Loucy (cell line): Measurements from ENCODE around the gene FCER2.

Source experiments
- H2AFZ ChIP-seq: fragments of 200-600 bp; sonication (generic); 2 replicates; pipeline ENCODE4 v1.6.0; 2016; ENCODE audit warnings: antibody characterized with exemption, mild to moderate bottlenecking, low read length, moderate library complexity
- H3F3A ChIP-seq: fragments of 200-600 bp; 2 replicates; pipeline ENCODE4 v1.6.0; 2016; ENCODE audit warnings: antibody characterized with exemption, low read depth, mild to moderate bottlenecking
- H3K27me3 ChIP-seq: fragments of 200-600 bp; sonication (generic); 2 replicates; pipeline ENCODE4 v1.6.1; 2014; ENCODE audit warnings: low read length, mild to moderate bottlenecking; ENCODE audit not compliant: insufficient read depth, poor library complexity, severe bottlenecking
- H3K36me3 ChIP-seq: fragments of 200-600 bp; sonication (generic); 2 replicates; pipeline ENCODE4 v1.6.1; 2016; ENCODE audit warnings: low read length; ENCODE audit not compliant: insufficient read depth
- H3K4me1 ChIP-seq: fragments of 200-600 bp; sonication (generic); 2 replicates; pipeline ENCODE4 v1.5.1; 2014; ENCODE audit warnings: low read length, mild to moderate bottlenecking; ENCODE audit not compliant: insufficient read depth, poor library complexity, severe bottlenecking
- H3K4me2 ChIP-seq: fragments of 200-600 bp; sonication (generic); 2 replicates; pipeline ENCODE4 v1.6.0; 2014; ENCODE audit warnings: antibody characterized with exemption, low read length, low read depth, mild to moderate bottlenecking; ENCODE audit not compliant: poor library complexity, severe bottlenecking
- H3K4me3 ChIP-seq: fragments of 200-600 bp; sonication (generic); 2 replicates; pipeline ENCODE4 v1.5.1; 2014; ENCODE audit warnings: low read length, mild to moderate bottlenecking, mixed read lengths; ENCODE audit not compliant: poor library complexity, severe bottlenecking
- H3K79me2 ChIP-seq: fragments of 200-600 bp; sonication (generic); 2 replicates; pipeline ENCODE4 v1.6.1; 2014; ENCODE audit warnings: low read length; ENCODE audit not compliant: insufficient read depth
- H3K9ac ChIP-seq: fragments of 200-600 bp; sonication (generic); 2 replicates; pipeline ENCODE4 v1.6.0; 2014; ENCODE audit warnings: mild to moderate bottlenecking, low read depth, low read length, moderate library complexity; ENCODE audit not compliant: poor library complexity, severe bottlenecking
- H3K9me2 ChIP-seq: fragments of 200-600 bp; sonication (generic); replicated peaks from 2 replicates; pipeline ENCODE4 v1.6.1; 2016; ENCODE audit warnings: low read depth, low read length, mixed read lengths
- H3K9me3 ChIP-seq: fragments of 200-600 bp; sonication (generic); 2 replicates; pipeline ENCODE4 v1.6.1; 2014; ENCODE audit warnings: mild to moderate bottlenecking, antibody characterized with exemption, low read length, low read depth; ENCODE audit not compliant: insufficient read depth
- H4K20me1 ChIP-seq: fragments of 200-600 bp; sonication (generic); 2 replicates; pipeline ENCODE4 v1.6.0; 2014; ENCODE audit warnings: antibody characterized with exemption, low read length, mild to moderate bottlenecking; ENCODE audit not compliant: insufficient read depth, poor library complexity, severe bottlenecking
- EZH2phosphoT487 ChIP-seq: fragments of 200-600 bp; IDR thresholded peaks from 2 replicates; pipeline ENCODE4 v1.6.1; 2018; ENCODE audit warnings: antibody characterized with exemption, mild to moderate bottlenecking, moderate library complexity, borderline replicate concordance
- TF ChIP-seq, protein P1 (sequence below): fragments of 200-600 bp; sonication (generic); conservative IDR thresholded peaks from 2 replicates; pipeline ENCODE4 v1.5.1; 2014; ENCODE audit warnings: mild to moderate bottlenecking, antibody characterized with exemption, low read length

FCER2 gene

DNA sequence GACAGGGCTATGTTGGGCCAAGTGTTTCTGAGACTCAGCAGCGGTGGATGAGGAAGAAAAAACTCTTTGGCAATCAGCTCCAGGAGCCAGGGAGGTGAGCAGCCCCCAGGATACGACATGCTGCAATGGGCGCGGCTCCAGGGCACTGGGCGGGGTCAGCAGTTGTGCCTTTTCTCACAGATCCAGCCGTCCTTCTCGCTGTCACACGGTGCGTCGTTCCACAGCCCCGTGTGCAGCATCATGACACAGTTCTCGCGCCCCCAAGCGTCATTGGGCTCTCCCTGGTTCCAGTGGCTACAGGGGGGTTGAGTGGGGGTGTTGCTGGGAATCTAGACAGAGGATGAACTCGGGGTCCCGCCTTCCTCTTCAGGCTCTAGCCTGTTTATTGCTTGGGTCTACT, 27.3 kb upstream of the FCER2 start:
- H3K4me3 ChIP-seq, result no peak overlapping the region
- H3K79me2 ChIP-seq, result no peaks in the 10 kb centered on the region
- H3K4me2 ChIP-seq, result no peak overlapping the region
- no peak overlapping the region for H3K9ac ChIP-seq
- TF ChIP-seq EZH2phosphoT487, result no peak
- TF ChIP-seq, protein P1, sequence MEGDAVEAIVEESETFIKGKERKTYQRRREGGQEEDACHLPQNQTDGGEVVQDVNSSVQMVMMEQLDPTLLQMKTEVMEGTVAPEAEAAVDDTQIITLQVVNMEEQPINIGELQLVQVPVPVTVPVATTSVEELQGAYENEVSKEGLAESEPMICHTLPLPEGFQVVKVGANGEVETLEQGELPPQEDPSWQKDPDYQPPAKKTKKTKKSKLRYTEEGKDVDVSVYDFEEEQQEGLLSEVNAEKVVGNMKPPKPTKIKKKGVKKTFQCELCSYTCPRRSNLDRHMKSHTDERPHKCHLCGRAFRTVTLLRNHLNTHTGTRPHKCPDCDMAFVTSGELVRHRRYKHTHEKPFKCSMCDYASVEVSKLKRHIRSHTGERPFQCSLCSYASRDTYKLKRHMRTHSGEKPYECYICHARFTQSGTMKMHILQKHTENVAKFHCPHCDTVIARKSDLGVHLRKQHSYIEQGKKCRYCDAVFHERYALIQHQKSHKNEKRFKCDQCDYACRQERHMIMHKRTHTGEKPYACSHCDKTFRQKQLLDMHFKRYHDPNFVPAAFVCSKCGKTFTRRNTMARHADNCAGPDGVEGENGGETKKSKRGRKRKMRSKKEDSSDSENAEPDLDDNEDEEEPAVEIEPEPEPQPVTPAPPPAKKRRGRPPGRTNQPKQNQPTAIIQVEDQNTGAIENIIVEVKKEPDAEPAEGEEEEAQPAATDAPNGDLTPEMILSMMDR, result no peak
- H3F3A ChIP-seq, result no peaks in the 10 kb centered on the region
- H3K9me3 ChIP-seq, result no peaks in the 10 kb centered on the region
- H3K36me3 ChIP-seq, result no peaks in the 10 kb centered on the region
- no peaks in the 10 kb centered on the region for H3K27me3 ChIP-seq
- no peaks in the 10 kb centered on the region for H3K9me2 ChIP-seq
- no peaks in the 10 kb centered on the region for H4K20me1 ChIP-seq
- no peak overlapping the region for H2AFZ ChIP-seq
- no peaks in the 10 kb centered on the region for H3K4me1 ChIP-seq

DNA sequence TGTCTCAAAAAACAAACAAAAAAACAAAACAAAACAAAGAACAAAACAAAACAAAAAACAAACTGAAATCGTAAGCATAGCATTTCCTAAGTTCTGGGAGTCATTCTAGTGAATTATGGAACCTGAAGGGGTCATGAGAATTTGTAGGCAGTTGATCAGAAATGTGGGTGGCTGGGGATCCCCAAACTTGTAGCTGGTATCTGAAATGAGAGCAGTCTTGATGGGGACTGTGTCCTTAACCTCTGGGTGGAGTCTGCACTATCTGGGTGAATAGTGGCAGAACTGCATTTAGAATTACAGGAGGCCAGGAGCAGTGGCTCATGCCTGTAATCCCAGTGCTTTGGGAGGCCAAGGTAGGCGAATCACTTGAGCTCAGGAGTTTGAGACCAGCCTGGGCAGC, 23.9 kb upstream of the FCER2 start:
- no peak overlapping the region for H3K4me3 ChIP-seq
- no peaks in the 10 kb centered on the region for H3K79me2 ChIP-seq
- no peak overlapping the region for H3K4me2 ChIP-seq
- H3K9me2 ChIP-seq, result no peaks in the 10 kb centered on the region
- H2AFZ ChIP-seq, result no peak overlapping the region
- no peaks in the 10 kb centered on the region for H3K36me3 ChIP-seq
- no peaks in the 10 kb centered on the region for H3K27me3 ChIP-seq
- no peaks in the 10 kb centered on the region for H3K9me3 ChIP-seq
- TF ChIP-seq EZH2phosphoT487, result no peak
- TF ChIP-seq, protein P1, result no peak
- H4K20me1 ChIP-seq, result no peaks in the 10 kb centered on the region
- H3F3A ChIP-seq, result no peaks in the 10 kb centered on the region
- no peak overlapping the region for H3K9ac ChIP-seq
- H3K4me1 ChIP-seq, result no peaks in the 10 kb centered on the region

DNA sequence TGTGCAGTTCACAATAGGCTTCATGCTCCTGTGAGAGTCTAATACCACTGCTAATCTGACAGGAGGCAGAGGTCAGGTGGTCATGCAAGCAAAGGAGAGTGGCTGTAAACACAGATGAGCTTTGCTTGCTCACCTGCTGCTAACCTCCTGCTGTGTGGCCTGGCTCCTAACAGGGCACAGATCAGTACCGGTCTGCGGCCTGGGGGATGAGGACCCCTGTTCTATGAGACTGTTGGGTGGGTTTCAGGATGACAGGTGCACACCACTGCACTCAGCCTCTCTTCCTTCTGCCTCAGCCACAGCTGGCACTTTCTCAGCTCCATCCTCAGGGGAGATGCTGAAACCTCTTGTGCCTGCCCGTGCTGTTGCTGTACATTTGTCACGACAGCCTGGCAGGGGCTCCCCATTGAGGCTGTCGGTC, 20.3 kb upstream of the FCER2 start:
- H3K4me2 ChIP-seq, result no peak overlapping the region
- no peak for TF ChIP-seq EZH2phosphoT487
- TF ChIP-seq, protein P1, result no peak
- H3K9me3 ChIP-seq, result no peaks in the 10 kb centered on the region
- H3K9ac ChIP-seq, result no peak overlapping the region
- no peaks in the 10 kb centered on the region for H4K20me1 ChIP-seq
- H3K9me2 ChIP-seq, result no peaks in the 10 kb centered on the region
- H3K79me2 ChIP-seq, result no peaks in the 10 kb centered on the region
- no peaks in the 10 kb centered on the region for H3K27me3 ChIP-seq
- no peak overlapping the region for H3K4me3 ChIP-seq
- H3K36me3 ChIP-seq, result no peaks in the 10 kb centered on the region
- no peak overlapping the region for H2AFZ ChIP-seq
- no peaks in the 10 kb centered on the region for H3K4me1 ChIP-seq
- H3F3A ChIP-seq, result no peaks in the 10 kb centered on the region
